Measurements from ENCODE around the gene NCAM1.

Gene NCAM1

GRCh38 chr11:113177671-113178070 lies 216.5 kb downstream of the NCAM1 start:
- no peak overlapping the region for H3K4me3 ChIP-seq (ENCODE audit: low read depth, low read length)
- no peak for TF ChIP-seq CTCF (IDR thresholded peaks at IDR 0.05; ENCODE audit: control insufficient read depth, extremely low read depth, insufficient read depth)
- DNase-seq (ENCODE audit: low read depth) = no peak

GRCh38 chr11:113178381-113179070 lies 217.3 kb downstream of the NCAM1 start:
- DNase-seq (ENCODE audit: low read depth) = no peak
- TF ChIP-seq CTCF (IDR thresholded peaks at IDR 0.05; ENCODE audit: control insufficient read depth, extremely low read depth, insufficient read depth) = no peak
- no peak overlapping the region for H3K4me3 ChIP-seq (ENCODE audit: low read depth, low read length)

GRCh38 chr11:113179181-113179704 lies 218.0 kb downstream of the NCAM1 start:
- no peak overlapping the region for H3K4me3 ChIP-seq (ENCODE audit: low read depth, low read length)
- no peak for DNase-seq (ENCODE audit: low read depth)
- no peak for TF ChIP-seq CTCF (IDR thresholded peaks at IDR 0.05; ENCODE audit: control insufficient read depth, extremely low read depth, insufficient read depth)

GRCh38 chr11:113181094-113181493 lies 219.9 kb downstream of the NCAM1 start:
- no peak for DNase-seq (ENCODE audit: low read depth)
- H3K4me3 ChIP-seq (ENCODE audit: low read depth, low read length) = no peak overlapping the region
- TF ChIP-seq CTCF (IDR thresholded peaks at IDR 0.05; ENCODE audit: control insufficient read depth, extremely low read depth, insufficient read depth) = no peak

- no peak overlapping the region for H3K4me3 ChIP-seq (ENCODE audit: low read depth, low read length)
- DNase-seq (ENCODE audit: low read depth) = no peak
- TF ChIP-seq CTCF (IDR thresholded peaks at IDR 0.05; ENCODE audit: control insufficient read depth, extremely low read depth, insufficient read depth) = no peak
Measured at GRCh38 chr11:113182288-113182687, 221.1 kb downstream of the NCAM1 start.

- no peak for DNase-seq (ENCODE audit: low read depth)
- TF ChIP-seq CTCF (IDR thresholded peaks at IDR 0.05; ENCODE audit: control insufficient read depth, extremely low read depth, insufficient read depth) = no peak
- H3K4me3 ChIP-seq (ENCODE audit: low read depth, low read length) = no peak overlapping the region
Measured at GRCh38 chr11:113184498-113184897, 223.3 kb downstream of the NCAM1 start.

- no peak for TF ChIP-seq CTCF (IDR thresholded peaks at IDR 0.05; ENCODE audit: control insufficient read depth, extremely low read depth, insufficient read depth)
- no peak overlapping the region for H3K4me3 ChIP-seq (ENCODE audit: low read depth, low read length)
- DNase-seq (ENCODE audit: low read depth) = no peak
Measured at GRCh38 chr11:113188371-113188834, 227.2 kb downstream of the NCAM1 start.
